Measurements from ENCODE around the gene HPX.
"Not testable (repeated sequence)": the region's sequence is repeated elsewhere in the genome, so short reads cannot be mapped to it uniquely, and the experiment has no call there.

Gene HPX

DNA sequence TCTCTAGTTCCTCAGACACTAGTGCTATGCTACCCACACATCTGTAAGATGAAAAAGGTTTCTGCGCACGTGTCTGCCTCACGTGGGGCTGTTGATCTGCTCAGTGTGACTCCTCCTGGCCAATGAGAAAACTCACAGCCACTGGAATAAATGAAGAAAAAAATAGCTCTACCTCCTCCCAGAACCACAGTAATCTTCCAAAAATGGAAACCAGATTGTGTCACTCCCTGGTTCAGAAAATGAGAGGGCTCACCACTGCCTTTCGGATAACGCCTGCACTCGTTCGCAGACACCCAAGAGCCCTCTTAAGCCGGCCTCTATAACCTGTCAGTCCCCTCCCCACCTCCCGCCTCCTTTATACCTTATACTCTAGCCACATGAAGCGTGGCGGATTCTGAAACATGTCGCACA is 27.0 kb downstream of the HPX start:
- DNase-seq = peak; percentile 72

DNA sequence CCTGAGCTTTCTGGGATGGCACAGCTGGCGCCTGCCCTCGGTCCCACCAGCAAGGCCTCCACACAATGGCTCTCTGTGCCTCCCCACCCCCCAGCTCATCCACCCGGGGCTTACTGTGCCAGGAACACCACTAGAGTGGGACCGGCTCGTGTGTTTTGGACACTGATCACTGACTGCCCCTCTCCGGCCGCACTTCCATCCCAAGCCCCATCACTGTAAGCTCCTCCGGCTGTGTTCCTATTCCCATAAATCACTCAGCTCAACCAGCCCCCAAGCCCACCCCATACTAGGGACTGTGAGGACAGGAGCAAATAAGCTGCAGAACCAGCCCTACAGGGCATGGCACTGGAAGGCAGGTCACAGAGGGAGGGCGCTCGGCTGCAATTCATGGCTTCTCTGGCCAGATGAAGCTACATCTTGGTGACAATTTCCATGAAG is 29.2 kb downstream of the HPX start:
- DNase-seq = no peak

DNA sequence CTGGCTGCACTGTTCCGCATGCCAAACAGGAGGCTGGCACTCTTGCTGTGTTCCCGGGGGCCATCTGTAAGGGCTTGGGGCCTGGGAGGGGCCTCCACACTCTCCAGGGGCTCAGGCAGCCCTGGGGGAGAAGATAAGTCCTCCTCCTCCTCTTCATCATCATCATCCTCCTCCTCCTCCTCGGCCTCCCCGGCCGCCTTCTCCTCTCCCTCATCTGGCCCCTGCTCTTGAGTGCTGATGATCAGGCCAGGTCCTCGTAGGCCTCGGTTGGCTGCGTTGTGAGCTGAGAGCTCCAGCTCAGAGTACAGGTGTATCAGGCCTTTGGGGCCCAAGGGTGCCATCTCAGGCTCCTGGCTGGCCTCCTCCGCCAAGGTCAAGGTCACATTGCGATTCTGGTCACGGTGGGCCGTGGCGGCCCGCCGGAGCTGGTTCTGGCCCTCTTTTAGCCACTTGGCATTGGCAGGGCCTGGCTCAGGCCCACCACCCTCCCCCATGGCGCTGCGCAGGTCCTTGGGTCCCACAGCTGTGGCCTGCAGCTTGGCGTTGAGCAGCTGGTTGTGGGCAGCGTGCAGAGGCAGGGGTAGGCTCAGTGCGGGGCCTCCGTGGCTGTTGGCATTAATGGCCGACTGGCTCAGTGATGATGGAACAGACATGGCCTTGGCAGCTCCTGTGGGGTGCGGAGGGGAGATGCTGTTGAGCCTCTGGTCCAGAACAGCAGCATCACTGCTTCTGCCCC is 29.9 kb downstream of the HPX start:
- DNase-seq = no peak

DNA sequence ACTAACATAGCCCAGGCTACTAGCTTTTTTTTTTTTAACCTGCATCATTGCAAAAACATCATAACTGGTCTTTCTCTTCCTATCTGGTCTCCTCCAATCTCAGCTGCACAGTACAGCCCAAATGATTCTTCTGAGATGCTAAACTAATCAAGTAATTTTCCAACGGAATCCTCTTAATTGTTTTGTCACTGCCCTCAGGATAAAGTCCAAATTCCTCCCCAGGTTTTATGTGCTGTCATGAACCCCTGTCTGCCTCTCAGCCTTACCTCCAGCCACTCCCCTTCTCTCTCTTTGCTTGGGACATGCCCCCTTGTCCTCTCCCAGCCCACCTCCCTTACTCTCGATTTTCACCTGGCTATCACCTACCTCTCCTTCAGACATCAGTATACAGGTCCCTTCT is 34.4 kb downstream of the HPX start:
- DNase-seq = no peak

DNA sequence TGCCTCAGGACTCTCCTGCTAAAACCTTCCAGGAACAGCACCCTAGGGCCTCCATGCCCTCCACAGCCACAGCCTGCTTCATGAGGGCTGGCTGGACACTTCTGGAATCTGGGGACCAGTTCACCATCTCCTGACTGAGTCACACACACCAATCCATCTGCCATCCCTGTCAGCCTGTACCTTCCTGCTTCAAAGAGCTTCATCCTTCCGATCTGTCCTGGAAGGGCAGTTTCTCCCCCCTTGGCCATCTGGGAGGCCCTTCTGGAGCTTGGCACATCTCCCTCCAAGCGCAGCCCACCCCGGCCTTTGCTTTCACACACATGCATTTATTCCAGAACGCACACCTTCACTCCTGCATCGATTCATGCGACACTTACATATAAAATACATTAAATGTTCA is 34.9 kb downstream of the HPX start:
- no peak for DNase-seq

DNA sequence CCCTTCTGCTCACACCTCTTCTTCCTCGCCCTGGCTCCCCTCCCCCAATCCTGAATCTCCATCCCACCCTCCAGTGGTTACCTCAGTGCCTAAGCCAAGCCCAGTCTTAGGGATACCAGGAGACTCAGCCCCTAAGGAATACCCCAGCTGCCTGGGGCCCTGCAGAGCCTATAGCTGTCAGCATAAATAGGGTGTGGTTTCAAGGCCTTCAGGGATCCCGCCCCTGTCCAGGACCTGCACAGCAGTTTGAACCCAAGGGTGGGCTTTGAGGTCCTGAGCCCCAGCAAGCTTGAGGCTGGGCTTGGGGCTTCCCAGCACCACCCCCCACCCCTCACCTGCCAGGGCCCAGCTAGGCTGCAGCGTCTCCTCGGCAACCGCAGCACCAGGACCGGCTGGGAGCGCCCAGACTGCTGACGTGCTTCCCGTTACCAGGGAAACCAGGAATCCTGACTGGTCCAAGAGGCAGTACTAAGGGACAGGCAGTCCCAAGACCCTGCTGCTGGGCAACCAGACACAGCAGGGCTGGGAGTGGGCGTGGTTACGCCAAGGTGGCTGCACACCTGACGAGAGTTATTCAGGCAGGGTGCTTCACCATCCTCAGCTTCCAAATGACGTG is 35.6 kb downstream of the HPX start:
- no peak for DNase-seq

DNA sequence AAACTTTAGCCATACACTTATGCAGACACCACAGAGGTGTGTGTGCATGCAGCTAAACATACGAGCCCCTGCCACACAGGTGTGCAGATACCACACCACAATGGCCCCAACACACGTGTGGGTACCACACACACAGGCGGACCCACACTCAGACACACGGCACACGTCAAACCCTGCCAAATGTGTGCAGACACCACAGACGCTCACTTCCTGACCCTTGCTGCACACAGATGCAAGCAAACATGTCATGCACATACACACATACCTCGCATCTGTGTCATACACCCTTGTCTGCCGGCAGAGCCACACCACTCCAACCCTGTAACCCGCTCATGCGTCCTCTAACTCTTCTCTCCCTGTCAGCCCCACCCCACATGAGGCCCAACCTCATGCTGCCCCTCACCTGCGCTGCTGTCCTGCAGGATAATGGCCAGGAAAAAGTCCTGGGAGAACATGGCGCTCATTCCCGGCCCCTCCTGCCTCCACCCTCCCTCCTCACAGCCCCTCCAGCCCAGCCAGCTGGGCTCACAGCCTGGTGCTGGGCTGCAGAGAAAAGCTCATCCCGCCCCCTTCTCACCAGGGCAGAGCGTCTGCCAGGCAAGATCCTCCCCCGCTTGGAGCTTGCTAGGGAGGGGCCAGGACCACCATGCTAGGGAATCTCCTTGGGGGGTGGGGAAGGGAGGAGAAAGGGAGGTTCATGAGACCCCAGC is 36.3 kb downstream of the HPX start:
- peak; percentile 22 for DNase-seq

DNA sequence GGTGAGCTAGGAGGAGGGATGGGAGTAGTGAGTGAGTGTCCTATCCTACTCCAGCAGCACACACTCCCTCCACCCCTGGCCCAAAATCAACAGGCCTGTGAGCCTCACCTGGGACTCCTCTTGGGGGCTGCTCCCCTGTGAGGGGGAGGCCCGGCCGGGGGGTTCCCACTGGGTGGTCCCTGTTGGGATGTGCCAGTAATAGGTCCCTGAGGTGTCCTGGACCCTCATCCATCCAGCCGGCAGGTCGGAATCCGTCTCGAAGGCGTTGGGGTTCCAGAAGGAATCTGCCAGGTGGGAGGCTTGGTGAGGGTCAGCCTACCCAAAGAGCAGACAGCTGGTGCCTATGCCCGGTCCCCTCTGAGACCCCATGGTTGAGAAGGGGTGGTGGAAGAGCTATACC is 37.2 kb downstream of the HPX start:
- DNase-seq = no peak

DNA sequence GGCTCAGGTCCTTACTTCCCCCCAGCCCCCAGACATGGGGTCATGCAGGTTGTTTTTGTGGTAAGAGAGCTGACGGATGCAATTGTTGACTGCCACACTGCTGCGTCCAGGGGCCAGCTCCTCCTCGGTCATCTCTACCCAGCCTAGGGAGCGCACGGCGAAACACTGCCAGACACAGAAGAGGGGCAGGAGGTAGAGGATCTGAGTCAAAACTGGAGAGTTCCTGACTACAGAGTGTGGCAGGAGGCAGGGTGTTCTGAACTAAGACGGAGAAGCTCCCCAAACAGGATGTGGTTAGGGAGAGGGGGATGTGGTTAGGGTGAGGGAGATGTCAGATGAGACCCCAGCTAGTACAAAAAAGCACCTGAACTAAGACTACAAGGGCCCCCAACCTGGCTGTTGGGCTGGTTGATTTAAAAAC is 38.2 kb downstream of the HPX start:
- DNase-seq = peak; percentile 88

DNA sequence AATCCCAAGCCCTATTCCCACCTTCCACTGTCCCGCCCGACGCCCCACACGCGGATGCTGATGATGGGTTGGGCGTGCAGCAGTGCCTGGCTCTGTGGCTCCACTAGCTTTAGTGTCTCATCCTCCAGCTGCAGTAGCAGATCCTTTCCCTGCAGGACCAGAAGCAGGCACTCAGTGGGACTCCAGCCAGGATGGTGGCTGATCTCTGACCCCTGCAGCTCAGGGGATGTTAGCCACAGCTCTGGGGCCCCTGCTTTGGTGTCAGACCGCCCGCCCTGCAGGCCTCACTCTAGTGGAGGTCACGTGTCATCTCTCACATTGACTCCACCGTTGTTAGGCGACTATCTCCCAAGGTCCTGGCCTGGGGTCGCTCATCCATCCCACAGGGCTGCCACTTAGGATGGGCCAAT is 38.7 kb downstream of the HPX start:
- peak; percentile 32 for DNase-seq

DNA sequence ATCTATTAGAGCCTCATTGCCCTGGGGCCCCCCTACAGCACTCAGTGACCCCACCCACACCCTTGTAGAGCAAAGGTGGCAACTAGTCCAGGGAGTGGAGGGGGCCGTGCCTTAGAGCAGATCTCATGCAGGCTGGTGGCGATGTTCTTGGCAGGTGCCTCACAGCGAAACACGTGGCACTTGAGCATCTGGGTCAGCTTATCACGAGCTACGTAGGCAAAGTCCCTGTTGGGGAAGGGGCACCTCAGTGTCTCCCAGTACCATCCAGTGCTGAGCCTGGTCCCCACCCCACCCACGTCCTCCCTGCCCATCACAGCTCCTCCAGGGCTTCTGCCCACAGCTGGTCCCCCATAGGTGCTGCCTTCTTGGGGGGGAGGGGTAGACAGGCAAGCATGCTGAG is 39.3 kb downstream of the HPX start:
- DNase-seq = no peak

DNA sequence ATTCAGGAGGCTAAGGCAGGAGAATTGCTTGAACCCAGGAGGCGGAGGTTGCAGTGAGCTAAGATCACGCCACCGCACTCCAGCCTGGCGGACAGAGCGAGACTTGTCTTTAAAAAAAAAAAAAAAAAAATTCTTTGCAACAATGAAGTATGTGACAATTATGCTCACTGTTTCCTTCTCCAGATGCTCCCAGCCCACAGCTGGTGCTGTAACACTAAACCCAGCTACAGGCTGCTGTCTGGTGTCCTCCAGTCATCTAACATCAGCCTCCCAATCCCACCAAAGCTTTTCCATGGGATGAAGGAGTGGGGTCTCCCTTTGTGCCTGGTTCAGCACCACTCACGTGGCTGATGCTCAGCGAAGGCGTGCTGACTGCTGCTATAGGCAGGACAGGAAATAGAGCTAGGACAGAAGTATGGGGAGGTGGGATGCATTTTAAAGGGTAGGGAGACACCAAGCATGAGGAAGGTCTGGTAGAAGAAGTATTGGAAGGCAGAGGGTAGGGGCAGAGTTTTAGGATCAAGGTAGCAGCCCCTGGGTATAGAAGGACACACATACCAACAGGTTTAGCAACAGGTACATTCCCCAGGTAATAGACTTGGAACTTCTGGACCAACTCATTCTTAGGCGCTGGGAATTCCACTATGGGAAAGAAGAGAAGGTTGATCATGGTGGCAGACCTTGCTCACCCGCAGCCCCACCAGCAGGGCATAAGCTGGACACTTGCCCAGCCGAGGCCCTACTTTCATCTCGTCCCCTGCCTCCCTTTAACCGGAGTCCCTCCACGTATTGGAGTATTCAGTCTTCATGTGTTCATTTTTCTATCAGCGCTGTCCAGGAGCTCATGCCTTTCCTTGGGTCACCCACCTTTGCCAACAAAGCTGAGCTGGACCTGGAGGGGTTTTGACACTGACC is 40.1 kb downstream of the HPX start:
- no peak for DNase-seq

DNA sequence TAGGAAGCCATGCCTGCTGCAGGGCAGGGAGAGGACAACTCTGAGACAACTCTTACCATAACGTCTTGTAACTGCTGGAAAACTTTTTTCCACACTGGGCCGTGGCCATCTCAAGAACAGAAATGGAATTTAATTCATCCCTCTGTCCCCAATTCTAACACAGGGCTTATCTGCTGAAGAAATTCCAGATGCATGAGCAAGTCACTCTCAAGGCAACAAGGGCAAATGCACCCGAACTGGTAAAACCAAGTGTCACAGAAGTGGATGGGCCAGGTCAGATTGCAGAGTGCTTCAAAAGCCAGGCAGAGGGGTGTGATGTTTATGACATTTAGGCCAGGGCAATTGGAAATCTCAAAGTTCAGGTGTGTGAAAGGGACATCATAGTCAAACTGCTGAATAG is 43.2 kb downstream of the HPX start:
- DNase-seq = no peak

DNA sequence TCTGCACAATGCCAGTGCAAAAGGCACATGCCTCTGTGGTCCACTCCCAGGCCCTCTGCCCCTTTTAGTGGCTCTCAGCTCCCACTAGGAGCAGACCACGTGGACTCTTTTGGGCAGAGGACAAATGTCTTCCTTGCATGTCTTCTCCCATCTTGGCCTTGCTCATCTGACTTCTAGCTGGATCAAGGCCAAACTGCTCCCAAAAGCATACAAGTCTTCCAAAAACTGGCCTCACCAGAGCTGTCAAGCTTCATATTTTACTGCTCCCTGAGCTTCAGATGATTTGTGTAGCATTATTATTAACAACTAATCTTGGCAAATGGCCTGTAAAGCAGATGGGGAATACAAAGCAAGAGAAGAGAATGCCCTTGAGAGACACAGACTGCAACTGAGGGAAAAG is 43.6 kb downstream of the HPX start:
- DNase-seq = no peak

DNA sequence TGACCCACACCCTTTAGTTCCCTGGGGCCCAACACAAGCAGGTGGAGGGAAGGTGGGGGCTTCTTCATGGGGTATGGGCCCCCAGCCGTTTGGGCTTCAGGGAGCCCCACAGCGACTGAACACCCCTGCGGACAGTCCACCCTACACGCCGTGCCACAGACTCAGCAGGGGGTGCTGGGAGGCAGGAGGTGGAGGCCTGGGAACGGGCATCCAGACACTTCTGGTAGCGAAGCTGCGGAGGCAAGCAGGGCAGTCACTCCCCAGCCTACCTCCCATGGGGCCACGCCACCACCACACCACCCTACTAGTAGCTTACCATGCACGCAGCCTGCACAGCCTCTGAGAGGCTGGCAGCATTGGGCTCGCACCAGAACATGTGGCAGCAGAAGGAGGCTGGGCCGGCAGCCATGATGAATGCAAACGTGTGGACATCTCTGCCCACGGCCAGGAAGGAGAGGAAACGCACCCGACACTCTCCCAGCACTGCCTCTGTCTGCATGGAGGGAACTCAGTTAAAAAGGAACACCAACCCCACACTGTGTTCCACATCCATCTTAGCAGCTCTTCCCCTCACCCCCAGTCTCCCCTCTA is 45.2 kb downstream of the HPX start:
- DNase-seq = no peak

DNA sequence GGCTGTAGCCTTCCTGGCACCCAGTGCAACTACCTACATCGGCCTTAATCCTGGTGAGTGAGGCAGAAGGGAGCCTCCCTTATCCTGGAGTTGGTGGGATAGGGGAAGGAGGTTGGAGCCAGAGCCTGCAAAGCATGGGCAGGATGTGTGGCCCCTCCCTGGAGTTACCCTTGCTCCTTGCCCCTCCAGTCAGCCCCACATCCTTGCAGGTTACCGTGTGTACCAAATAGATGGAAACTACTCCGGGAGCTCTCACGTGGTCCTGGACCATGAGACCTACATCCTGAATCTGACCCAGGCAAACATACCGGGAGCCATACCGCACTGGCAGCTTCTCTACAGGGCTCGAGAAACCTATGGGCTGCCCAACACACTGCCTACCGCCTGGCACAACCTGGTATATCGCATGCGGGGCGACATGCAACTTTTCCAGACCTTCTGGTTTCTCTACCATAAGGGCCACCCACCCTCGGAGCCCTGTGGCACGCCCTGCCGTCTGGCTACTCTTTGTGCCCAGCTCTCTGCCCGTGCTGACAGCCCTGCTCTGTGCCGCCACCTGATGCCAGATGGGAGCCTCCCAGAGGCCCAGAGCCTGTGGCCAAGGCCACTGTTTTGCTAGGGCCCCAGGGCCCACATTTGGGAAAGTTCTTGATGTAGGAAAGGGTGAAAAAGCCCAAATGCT is 46.7 kb downstream of the HPX start:
- DNase-seq = no peak

DNA sequence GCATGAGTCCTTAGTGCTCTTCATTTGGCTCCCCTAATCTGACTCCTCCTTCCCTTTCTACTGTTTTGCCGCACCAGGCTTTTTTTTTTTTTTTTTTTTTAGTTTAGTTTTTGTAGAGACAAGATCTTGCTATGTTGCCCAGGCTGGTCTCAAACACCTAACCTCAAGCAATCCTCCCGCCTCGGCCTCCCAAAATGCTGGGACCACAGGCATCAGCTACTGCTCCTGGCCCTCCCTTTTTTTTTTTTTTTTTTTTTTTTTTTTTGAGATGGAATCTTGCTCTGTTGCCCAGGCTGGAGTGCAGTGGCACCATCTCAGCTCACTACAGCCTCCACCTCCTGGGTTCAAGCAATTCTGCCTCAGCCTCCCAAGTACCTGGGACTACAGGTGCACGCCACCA is 48.5 kb downstream of the HPX start:
- not testable (repeated sequence) for DNase-seq

DNA sequence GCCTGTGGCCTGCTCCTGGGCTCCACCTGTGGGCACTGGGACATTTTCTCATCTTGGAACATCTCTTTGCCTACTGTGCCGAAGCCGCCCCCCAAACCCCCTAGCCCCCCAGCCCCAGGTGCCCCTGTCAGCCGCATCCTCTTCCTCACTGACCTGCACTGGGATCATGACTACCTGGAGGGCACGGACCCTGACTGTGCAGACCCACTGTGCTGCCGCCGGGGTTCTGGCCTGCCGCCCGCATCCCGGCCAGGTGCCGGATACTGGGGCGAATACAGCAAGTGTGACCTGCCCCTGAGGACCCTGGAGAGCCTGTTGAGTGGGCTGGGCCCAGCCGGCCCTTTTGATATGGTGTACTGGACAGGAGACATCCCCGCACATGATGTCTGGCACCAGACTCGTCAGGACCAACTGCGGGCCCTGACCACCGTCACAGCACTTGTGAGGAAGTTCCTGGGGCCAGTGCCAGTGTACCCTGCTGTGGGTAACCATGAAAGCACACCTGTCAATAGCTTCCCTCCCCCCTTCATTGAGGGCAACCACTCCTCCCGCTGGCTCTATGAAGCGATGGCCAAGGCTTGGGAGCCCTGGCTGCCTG is 49.2 kb downstream of the HPX start:
- DNase-seq = no peak

DNA sequence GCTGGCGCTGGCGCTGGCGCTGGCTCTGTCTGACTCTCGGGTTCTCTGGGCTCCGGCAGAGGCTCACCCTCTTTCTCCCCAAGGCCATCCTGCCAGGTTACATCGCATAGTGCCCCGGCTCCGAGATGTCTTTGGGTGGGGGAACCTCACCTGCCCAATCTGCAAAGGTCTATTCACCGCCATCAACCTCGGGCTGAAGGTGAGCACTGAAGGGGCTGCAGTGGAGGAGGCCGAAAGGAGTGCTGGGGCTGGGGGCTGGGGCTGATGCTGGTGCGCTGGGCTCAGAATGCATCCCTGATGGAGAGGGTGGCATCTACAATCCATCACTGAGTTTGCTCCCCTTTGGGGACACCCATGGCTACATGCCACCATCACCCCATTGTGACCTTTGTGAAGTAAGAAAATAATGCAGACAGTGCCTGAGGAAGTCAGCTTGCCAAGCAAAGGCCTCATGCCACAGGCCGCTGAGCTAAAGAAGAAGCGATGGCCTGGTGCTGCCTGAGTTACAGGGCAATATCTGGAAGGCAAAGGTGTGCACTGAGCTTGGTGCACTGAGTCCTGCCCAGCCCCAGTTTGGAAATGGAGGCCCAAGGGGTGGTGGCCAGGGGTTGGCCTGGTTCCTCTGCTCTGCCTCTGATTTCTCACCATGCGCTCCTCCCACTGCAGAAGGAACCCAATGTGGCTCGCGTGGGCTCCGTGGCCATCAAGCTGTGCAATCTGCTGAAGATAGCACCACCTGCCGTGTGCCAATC is 49.9 kb downstream of the HPX start:
- no peak for DNase-seq

DNA sequence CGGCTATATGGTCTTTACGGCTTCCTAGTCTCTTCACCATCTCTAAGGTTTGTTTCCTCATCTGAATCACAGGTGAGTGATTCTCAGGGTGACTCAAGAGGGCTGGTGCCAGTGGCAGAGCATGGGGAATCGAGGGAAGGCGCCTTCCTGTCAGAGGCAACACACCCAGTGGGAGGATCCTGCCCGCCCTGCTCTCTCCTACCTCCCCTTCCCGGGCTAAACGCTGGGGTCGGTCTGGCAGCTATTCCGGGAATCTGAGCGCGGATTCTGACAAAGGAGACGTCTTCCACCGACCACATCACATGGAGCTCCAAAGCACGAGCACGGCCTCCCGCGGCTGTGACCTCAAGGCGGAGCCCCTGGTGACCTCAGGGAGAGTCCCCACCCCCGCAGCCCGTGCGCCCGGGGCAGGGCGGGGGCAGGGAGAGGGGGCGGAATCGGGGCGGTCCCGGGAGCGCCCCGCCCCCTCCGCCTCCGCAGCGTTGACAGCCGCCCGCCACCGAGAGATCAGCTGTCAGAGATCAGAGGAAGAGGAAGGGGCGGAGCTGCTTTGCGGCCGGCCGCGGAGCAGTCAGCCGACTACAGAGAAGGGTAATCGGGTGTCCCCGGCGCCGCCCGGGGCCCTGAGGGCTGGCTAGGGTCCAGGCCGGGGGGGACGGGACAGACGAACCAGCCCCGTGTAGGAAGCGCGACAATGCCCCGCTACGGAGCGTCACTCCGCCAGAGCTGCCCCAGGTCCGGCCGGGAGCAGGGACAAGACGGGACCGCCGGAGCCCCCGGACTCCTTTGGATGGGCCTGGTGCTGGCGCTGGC is 50.7 kb downstream of the HPX start, which contains the start of gene SMPD1:
Gene SMPD1, plus strand, starts transcription at position 570 of the 813 bp plus-strand sequence. Its CDS starts 125 bp downstream, at position 695.
- DNase-seq = peak; percentile 96

Data from CD4-positive, alpha-beta T cell treated with Interleukin-17A for 1 hour (primary cell).